Measurements from ENCODE around the gene SLC41A3. TPM values are rescaled to one million over a fixed set of nuclear protein-coding genes. Genes with fewer than 3 reads are reported as not detected.
"Not testable (repeated sequence)": the region's sequence is repeated elsewhere in the genome, so short reads cannot be mapped to it uniquely, and the experiment has no call there.

SLC41A3 gene
- total RNA-seq, 3 donors from 2014 or later, result 23.0 to 33.9 (median 31.2) TPM

DNA sequence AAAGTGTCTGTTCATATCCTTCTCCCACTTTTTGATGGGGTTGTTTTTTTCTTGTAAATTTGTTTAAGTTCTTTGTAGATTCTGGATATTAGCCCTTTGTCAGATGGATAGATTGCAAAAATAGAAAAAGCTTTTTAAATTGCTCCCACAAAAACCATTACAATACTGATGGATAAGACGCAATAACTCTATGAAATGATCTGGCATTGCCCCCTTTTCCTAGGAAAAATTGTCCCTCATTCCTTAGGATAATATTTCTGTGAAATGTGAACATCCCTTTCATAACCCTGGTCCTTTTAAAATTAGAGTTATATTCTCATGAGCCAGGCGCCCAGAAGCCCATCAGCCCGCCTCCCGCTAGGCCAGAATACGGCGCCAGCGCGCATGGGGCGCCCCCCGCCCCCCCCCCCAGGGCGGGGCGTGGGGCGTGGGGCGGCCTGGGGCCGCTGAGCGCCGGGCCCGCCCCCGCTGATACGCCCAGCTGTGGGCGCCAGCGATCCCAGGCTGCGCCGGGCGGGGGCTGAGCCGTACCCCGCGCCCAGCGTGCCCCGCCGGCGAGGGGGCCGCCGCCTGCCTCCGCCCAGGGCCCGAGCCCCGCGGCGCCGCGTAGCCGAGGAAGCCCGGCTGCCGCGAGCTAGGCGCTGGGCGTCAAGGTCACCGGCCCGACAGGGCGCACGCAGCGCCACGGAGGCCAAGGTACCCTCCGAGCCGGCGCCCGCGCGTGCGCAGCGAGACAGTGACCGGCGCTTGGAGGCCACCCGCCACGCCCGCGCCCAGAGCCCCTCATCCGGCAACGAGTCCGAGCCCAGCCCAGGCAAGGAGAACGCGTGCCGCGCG is 126.0 kb downstream of the SLC41A3 start:
- Histone ChIP-seq H3K36me3 (ENCODE audit: low read depth) (no peaks in the 10 kb centered on the region), H3K4me1 (ENCODE audit: low read depth) (no peaks in the 10 kb centered on the region), H3K9me3 (no peaks in the 10 kb centered on the region), H3K4me3 (no peak overlapping the region)
- intact Hi-C loops (cut with DNase I, micrococcal nuclease), result no loop called here
- DNase-seq (no peak), ATAC-seq (no peak)
- TF ChIP-seq CTCF (IDR thresholded peaks at IDR 0.05), result no peak

- H3K4me3 ChIP-seq; H3K4me1 ChIP-seq (ENCODE audit: low read depth); H3K9me3 ChIP-seq; DNase-seq; intact Hi-C loops (cut with DNase I, micrococcal nuclease); ATAC-seq; H3K36me3 ChIP-seq (ENCODE audit: low read depth): not testable (repeated sequence)
Measured at GRCh38 chr3:125957020-125957419, 126.9 kb downstream of the SLC41A3 start.

Other genes starting within 250 kb of the SLC41A3 start
- under 1 TPM in 1 of 3 donors, not detected in 2; 0.22 TPM for gene ROPN1B, start 114.9 kb downstream of the SLC41A3 start, total RNA-seq
- gene ALDH1L1, start 96.5 kb upstream of the SLC41A3 start, total RNA-seq, result 10 to 100 TPM; 14.3 to 27.4 (median 15.0) TPM

Data from mucosa of descending colon (tissue), 3 donors.